MM.1S (cell line): ENCODE measurements around the gene NBEA.
A peak's percentile ranks its signal among the peaks of the same experiment; 100 is the strongest.

ENCODE experiments used
- DNase-seq: peaks from one replicate; pipeline ENCODE4 v3.0.0-alpha.2; 2015
- H2AFZ ChIP-seq: fragments of 300-600 bp; sonication (generic); 2 replicates; pipeline ENCODE4 v1.6.0; 2016; ENCODE audit warnings: antibody characterized with exemption, low read length
- H3F3A ChIP-seq: fragments of 300-600 bp; sonication (generic); 2 replicates; pipeline ENCODE4 v1.6.1; 2016; ENCODE audit warnings: mild to moderate bottlenecking, antibody characterized with exemption, low read length, moderate library complexity, mixed read lengths; ENCODE audit not compliant: insufficient read depth
- H3K27ac ChIP-seq: fragments of 300-600 bp; sonication (generic); 2 replicates; pipeline ENCODE4 v1.5.1; 2016; ENCODE audit warnings: mild to moderate bottlenecking, low read length
- H3K27me3 ChIP-seq: fragments of 300-600 bp; sonication (generic); replicated peaks from 2 replicates; pipeline ENCODE4 v1.6.0; 2016; ENCODE audit warnings: low read length; ENCODE audit not compliant: insufficient read depth
- H3K36me3 ChIP-seq: fragments of 300-600 bp; sonication (generic); replicated peaks from 2 replicates; pipeline ENCODE4 v1.6.1; 2016; ENCODE audit warnings: mild to moderate bottlenecking, low read length, mixed read lengths; ENCODE audit not compliant: insufficient read depth
- H3K4me1 ChIP-seq: fragments of 300-600 bp; sonication (generic); 2 replicates; pipeline ENCODE4 v1.6.1; 2016; ENCODE audit warnings: low read length, mixed read lengths
- H3K4me2 ChIP-seq: fragments of 300-600 bp; sonication (generic); 2 replicates; pipeline ENCODE4 v1.6.0; 2016; ENCODE audit warnings: low read depth, low read length
- H3K4me3 ChIP-seq: fragments of 300-600 bp; sonication (generic); 2 replicates; pipeline ENCODE4 v1.5.1; 2016; ENCODE audit warnings: low read length, mixed read lengths
- H3K79me2 ChIP-seq: fragments of 300-600 bp; sonication (generic); 2 replicates; pipeline ENCODE4 v1.6.1; 2016; ENCODE audit warnings: mixed run types, low read length, mixed read lengths
- H3K9ac ChIP-seq: fragments of 300-600 bp; sonication (generic); 2 replicates; pipeline ENCODE4 v1.6.1; 2016; ENCODE audit warnings: low read length, mixed read lengths
- H3K9me2 ChIP-seq: fragments of 300-600 bp; sonication (generic); replicated peaks from 2 replicates; pipeline ENCODE4 v1.6.1; 2016; ENCODE audit warnings: mild to moderate bottlenecking, low read length, mixed read lengths; ENCODE audit not compliant: insufficient read depth
- H3K9me3 ChIP-seq: fragments of 300-600 bp; sonication (generic); replicated peaks from 2 replicates; pipeline ENCODE4 v1.6.1; 2016; ENCODE audit warnings: mild to moderate bottlenecking, low read length, mixed read lengths; ENCODE audit not compliant: insufficient read depth
- H4K20me1 ChIP-seq: fragments of 300-600 bp; sonication (generic); 2 replicates; pipeline ENCODE4 v1.6.1; 2016; ENCODE audit warnings: mild to moderate bottlenecking, low read length, moderate library complexity, mixed read lengths; ENCODE audit not compliant: insufficient read depth
- EZH2 ChIP-seq: fragments of 300-600 bp; sonication (generic); optimal IDR thresholded peaks from 2 replicates; pipeline ENCODE3; 2017; ENCODE audit warnings: low read depth, mild to moderate bottlenecking, antibody characterized with exemption, low read length, mixed read lengths
- EZH2phosphoT487 ChIP-seq: fragments of 300-600 bp; sonication (generic); IDR thresholded peaks from 2 replicates; pipeline ENCODE4 v1.6.1; 2018; ENCODE audit warnings: antibody characterized with exemption, low read length
- TF ChIP-seq, protein P1 (sequence below): fragments of 300-600 bp; sonication (generic); IDR thresholded peaks from 2 replicates; pipeline ENCODE4 v1.5.1; 2016; ENCODE audit warnings: antibody characterized with exemption, low read length, mixed read lengths

The NBEA gene

GRCh38 chr13:35621989-35622388 is 679.9 kb downstream of the NBEA start:
- H3F3A ChIP-seq: no peaks in the 10 kb centered on the region
- no peaks in the 10 kb centered on the region for H3K36me3 ChIP-seq
- H3K4me2 ChIP-seq: no peak overlapping the region
- no peaks in the 10 kb centered on the region for H3K79me2 ChIP-seq
- no peak overlapping the region for H3K9ac ChIP-seq
- TF ChIP-seq, protein P1, sequence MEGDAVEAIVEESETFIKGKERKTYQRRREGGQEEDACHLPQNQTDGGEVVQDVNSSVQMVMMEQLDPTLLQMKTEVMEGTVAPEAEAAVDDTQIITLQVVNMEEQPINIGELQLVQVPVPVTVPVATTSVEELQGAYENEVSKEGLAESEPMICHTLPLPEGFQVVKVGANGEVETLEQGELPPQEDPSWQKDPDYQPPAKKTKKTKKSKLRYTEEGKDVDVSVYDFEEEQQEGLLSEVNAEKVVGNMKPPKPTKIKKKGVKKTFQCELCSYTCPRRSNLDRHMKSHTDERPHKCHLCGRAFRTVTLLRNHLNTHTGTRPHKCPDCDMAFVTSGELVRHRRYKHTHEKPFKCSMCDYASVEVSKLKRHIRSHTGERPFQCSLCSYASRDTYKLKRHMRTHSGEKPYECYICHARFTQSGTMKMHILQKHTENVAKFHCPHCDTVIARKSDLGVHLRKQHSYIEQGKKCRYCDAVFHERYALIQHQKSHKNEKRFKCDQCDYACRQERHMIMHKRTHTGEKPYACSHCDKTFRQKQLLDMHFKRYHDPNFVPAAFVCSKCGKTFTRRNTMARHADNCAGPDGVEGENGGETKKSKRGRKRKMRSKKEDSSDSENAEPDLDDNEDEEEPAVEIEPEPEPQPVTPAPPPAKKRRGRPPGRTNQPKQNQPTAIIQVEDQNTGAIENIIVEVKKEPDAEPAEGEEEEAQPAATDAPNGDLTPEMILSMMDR: no peak
- TF ChIP-seq EZH2 (no peak), EZH2phosphoT487 (no peak)
- no peaks in the 10 kb centered on the region for H3K4me1 ChIP-seq
- H3K9me3 ChIP-seq: no peaks in the 10 kb centered on the region
- no peak overlapping the region for H2AFZ ChIP-seq
- DNase-seq: no peak
- H3K9me2 ChIP-seq: no peaks in the 10 kb centered on the region
- H3K27ac ChIP-seq: no peak overlapping the region
- H3K4me3 ChIP-seq: no peak overlapping the region
- no peaks in the 10 kb centered on the region for H3K27me3 ChIP-seq
- H4K20me1 ChIP-seq: no peaks in the 10 kb centered on the region

GRCh38 chr13:35629026-35629425 is 687.0 kb downstream of the NBEA start:
- no peak overlapping the region for H3K4me2 ChIP-seq
- H3K9me3 ChIP-seq: no peaks in the 10 kb centered on the region
- H3K9me2 ChIP-seq: no peaks in the 10 kb centered on the region
- H3K79me2 ChIP-seq: no peaks in the 10 kb centered on the region
- H3K27ac ChIP-seq: no peak overlapping the region
- H3K4me1 ChIP-seq: no peaks in the 10 kb centered on the region
- no peak overlapping the region for H2AFZ ChIP-seq
- H3K4me3 ChIP-seq: no peak overlapping the region
- H3F3A ChIP-seq: no peaks in the 10 kb centered on the region
- TF ChIP-seq EZH2 (no peak), EZH2phosphoT487 (no peak)
- TF ChIP-seq, protein P1: no peak
- no peaks in the 10 kb centered on the region for H3K27me3 ChIP-seq
- no peak overlapping the region for H3K9ac ChIP-seq
- no peak for DNase-seq
- H3K36me3 ChIP-seq: no peaks in the 10 kb centered on the region
- H4K20me1 ChIP-seq: no peaks in the 10 kb centered on the region

- no peak for TF ChIP-seq EZH2
- TF ChIP-seq, protein P1: peak; percentile 60
- H3K4me1 ChIP-seq: no peaks in the 10 kb centered on the region
- no peaks in the 10 kb centered on the region for H3K27me3 ChIP-seq
- H4K20me1 ChIP-seq: no peaks in the 10 kb centered on the region
- no peak overlapping the region for H3K4me2 ChIP-seq
- H3K79me2 ChIP-seq: no peaks in the 10 kb centered on the region
- DNase-seq: peak; percentile 22
- H3K9me3 ChIP-seq: no peaks in the 10 kb centered on the region
- H3F3A ChIP-seq: no peaks in the 10 kb centered on the region
- no peak overlapping the region for H3K4me3 ChIP-seq
- H2AFZ ChIP-seq: no peak overlapping the region
- no peaks in the 10 kb centered on the region for H3K36me3 ChIP-seq
- no peak overlapping the region for H3K9ac ChIP-seq
- no peak overlapping the region for H3K27ac ChIP-seq
- no peaks in the 10 kb centered on the region for H3K9me2 ChIP-seq
Measured at GRCh38 chr13:35630551-35631275, 688.6 kb downstream of the NBEA start.
